ENCODE data around the gene GPR55.

GPR55 gene

GRCh38 chr2:230898713-230899091 lies 26.3 kb downstream of the GPR55 start:
- DNase-seq, result peak; percentile 41

GRCh38 chr2:230898016-230898712 lies 26.9 kb downstream of the GPR55 start:
- peak; percentile 42 for DNase-seq

- DNase-seq, result peak; percentile 34
Measured at GRCh38 chr2:230896346-230897115, 28.5 kb downstream of the GPR55 start.

GRCh38 chr2:230895536-230896345 lies 29.3 kb downstream of the GPR55 start:
- peak; percentile 33 for DNase-seq

GRCh38 chr2:230893841-230894781 lies 30.9 kb downstream of the GPR55 start:
- DNase-seq, result peak; percentile 37

GRCh38 chr2:230893338-230893737 lies 31.7 kb downstream of the GPR55 start:
- peak; percentile 75 for DNase-seq

- DNase-seq, result no peak
Measured at GRCh38 chr2:230891509-230891908, 33.5 kb downstream of the GPR55 start.

GRCh38 chr2:230891064-230891463 lies 34.0 kb downstream of the GPR55 start:
- DNase-seq, result peak; percentile 64

GRCh38 chr2:230890646-230891045 lies 34.4 kb downstream of the GPR55 start:
- DNase-seq, result no peak

GRCh38 chr2:230889911-230890601 lies 35.0 kb downstream of the GPR55 start:
- no peak for DNase-seq

GRCh38 chr2:230888824-230889400 lies 36.1 kb downstream of the GPR55 start:
- DNase-seq, result no peak

GRCh38 chr2:230887342-230887741 lies 37.7 kb downstream of the GPR55 start:
- DNase-seq, result no peak

GRCh38 chr2:230886671-230887071 lies 38.4 kb downstream of the GPR55 start:
- peak; percentile 62 for DNase-seq

- DNase-seq, result no peak
Measured at GRCh38 chr2:230886206-230886605, 38.8 kb downstream of the GPR55 start.

- DNase-seq, result no peak
Measured at GRCh38 chr2:230885463-230886130, 39.4 kb downstream of the GPR55 start.

- peak; percentile 41 for DNase-seq
Measured at GRCh38 chr2:230881840-230882239, 43.2 kb downstream of the GPR55 start.

- DNase-seq, result no peak
Measured at GRCh38 chr2:230879891-230880290, 45.2 kb downstream of the GPR55 start.

- DNase-seq, result peak; percentile 52
Measured at GRCh38 chr2:230879271-230879882, 45.7 kb downstream of the GPR55 start.

GRCh38 chr2:230878599-230879188 lies 46.3 kb downstream of the GPR55 start:
- DNase-seq, result peak; percentile 32
